Posterior cingulate gyrus (tissue), 11 donors: Measurements from ENCODE around the gene IFNA4.
A peak's percentile ranks its signal among the peaks of the same experiment; 100 is the strongest.
"Not testable (repeated sequence)": the region's sequence is repeated elsewhere in the genome, so short reads cannot be mapped to it uniquely, and the experiment has no call there.

Experiments
- DNase-seq, 10 donors: peaks; one replicate each; pipeline versions ENCODE4 v3.0.0 to v3.0.0-alpha.2; 2020 to 2021; ENCODE audit warnings: mixed read lengths in 3 of 10
- intact Hi-C: fragments of 100-400 bp; cut with DNase I; formaldehyde crosslinking; loops from one replicate; pipeline ENCODE4 v1.15.1; 2023

Gene IFNA4

GRCh38 chr9:21187487-21187886, at the start of gene IFNA4:
Gene IFNA4, minus strand, starts transcription at chr9:21187587. Its CDS starts 56 bp downstream, at chr9:21187531.
- DNase-seq, intact Hi-C loops: not testable (repeated sequence)

GRCh38 chr9:21236360-21236714, 49.0 kb upstream of the IFNA4 start:
- DNase-seq = not testable (repeated sequence)
- intact Hi-C loops = loop anchor here (10.0 kb wide), 1 partner anchor 558 kb away; no protein-coding TSS in a partner anchor

- DNase-seq = peak in 5 of 10 donors; percentile 17 to 83 (median 23)
Measured at GRCh38 chr9:21235468-21236359, 48.3 kb upstream of the IFNA4 start.

GRCh38 chr9:21234153-21234687, 46.8 kb upstream of the IFNA4 start:
- intact Hi-C loops = loop anchor here (10.0 kb wide), 1 partner anchor 561 kb away; no protein-coding TSS in a partner anchor
- no peak for DNase-seq

More at GRCh38 chr9:21235468-21236359, 48.3 kb upstream of the IFNA4 start:
- intact Hi-C loops = loop anchor here (10.0 kb wide), 1 partner anchor 559 kb away; no protein-coding TSS in a partner anchor

- intact Hi-C loops = loop anchor here (10.0 kb wide), 1 partner anchor 562 kb away; no protein-coding TSS in a partner anchor
- no peak for DNase-seq
Measured at GRCh38 chr9:21233258-21233657, 45.9 kb upstream of the IFNA4 start.

- intact Hi-C loops = no loop called here
- DNase-seq = no peak
Measured at GRCh38 chr9:21228122-21228521, 40.7 kb upstream of the IFNA4 start, which contains the start of gene IFNA17. Gene IFNA17, minus strand, starts transcription at chr9:21228222. Its CDS starts 49 bp downstream, at chr9:21228173.

- DNase-seq, intact Hi-C loops: not testable (repeated sequence)
Measured at GRCh38 chr9:21217211-21217610, 29.8 kb upstream of the IFNA4 start, which contains the start of gene IFNA16. Gene IFNA16, minus strand, starts transcription at chr9:21217311. Its CDS starts 6 bp downstream, at chr9:21217305.

GRCh38 chr9:21213411-21214326, 26.3 kb upstream of the IFNA4 start:
- intact Hi-C loops, DNase-seq: not testable (repeated sequence)

GRCh38 chr9:21212160-21212559, 24.8 kb upstream of the IFNA4 start:
- intact Hi-C loops, DNase-seq: not testable (repeated sequence)

GRCh38 chr9:21210782-21211181, 23.4 kb upstream of the IFNA4 start:
- intact Hi-C loops, DNase-seq: not testable (repeated sequence)

GRCh38 chr9:21210311-21210710, 22.9 kb upstream of the IFNA4 start:
- intact Hi-C loops = no loop called here

GRCh38 chr9:21207043-21207442, 19.7 kb upstream of the IFNA4 start, which contains the start of gene IFNA10:
Gene IFNA10, minus strand, starts transcription at chr9:21207143. Its CDS starts 46 bp downstream, at chr9:21207097.
- DNase-seq, intact Hi-C loops: not testable (repeated sequence)

More at GRCh38 chr9:21210311-21210710, 22.9 kb upstream of the IFNA4 start:
- DNase-seq = no peak

- intact Hi-C loops = no loop called here
- no peak for DNase-seq
Measured at GRCh38 chr9:21205204-21205603, 17.8 kb upstream of the IFNA4 start.

GRCh38 chr9:21202105-21202504, 14.7 kb upstream of the IFNA4 start, which contains the start of gene IFNA7:
Gene IFNA7, minus strand, starts transcription at chr9:21202205. Its CDS starts 40 bp downstream, at chr9:21202165.
- intact Hi-C loops, DNase-seq: not testable (repeated sequence)

GRCh38 chr9:21194867-21195776, 7.7 kb upstream of the IFNA4 start:
- intact Hi-C loops = not testable (repeated sequence)
- peak in 1 of 10 donors; percentile 42 for DNase-seq

GRCh38 chr9:21182810-21183736, 4.3 kb downstream of the IFNA4 start:
- intact Hi-C loops, DNase-seq: not testable (repeated sequence)

- intact Hi-C loops = no loop called here
- DNase-seq = no peak
Measured at GRCh38 chr9:21174671-21175070, 12.7 kb downstream of the IFNA4 start.

GRCh38 chr9:21172156-21172555, 15.2 kb downstream of the IFNA4 start:
- intact Hi-C loops = no loop called here
- DNase-seq = no peak
